ENCODE measurements around the gene DDX39A.

DNA sequence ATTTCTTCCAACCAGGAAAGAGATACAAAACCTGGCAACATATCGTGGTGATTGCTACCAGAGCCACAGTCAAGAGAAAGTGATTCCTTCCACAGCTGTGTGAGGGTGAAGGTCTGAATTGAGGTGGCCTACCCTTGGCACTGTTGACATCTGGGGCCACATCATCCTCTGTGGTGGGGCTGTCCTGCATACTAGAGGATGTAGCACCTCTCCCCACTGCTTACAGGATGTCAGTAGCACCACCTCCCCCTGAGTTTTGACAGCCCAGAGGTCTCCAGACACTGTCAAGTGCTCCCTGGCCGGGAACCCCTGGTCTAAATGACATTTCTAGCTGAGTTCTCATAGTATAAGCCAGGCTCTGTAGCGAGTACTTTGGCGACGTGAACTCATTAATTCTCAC is 40.6 kb upstream of the DDX39A start:
- TF ChIP-seq, protein P1, sequence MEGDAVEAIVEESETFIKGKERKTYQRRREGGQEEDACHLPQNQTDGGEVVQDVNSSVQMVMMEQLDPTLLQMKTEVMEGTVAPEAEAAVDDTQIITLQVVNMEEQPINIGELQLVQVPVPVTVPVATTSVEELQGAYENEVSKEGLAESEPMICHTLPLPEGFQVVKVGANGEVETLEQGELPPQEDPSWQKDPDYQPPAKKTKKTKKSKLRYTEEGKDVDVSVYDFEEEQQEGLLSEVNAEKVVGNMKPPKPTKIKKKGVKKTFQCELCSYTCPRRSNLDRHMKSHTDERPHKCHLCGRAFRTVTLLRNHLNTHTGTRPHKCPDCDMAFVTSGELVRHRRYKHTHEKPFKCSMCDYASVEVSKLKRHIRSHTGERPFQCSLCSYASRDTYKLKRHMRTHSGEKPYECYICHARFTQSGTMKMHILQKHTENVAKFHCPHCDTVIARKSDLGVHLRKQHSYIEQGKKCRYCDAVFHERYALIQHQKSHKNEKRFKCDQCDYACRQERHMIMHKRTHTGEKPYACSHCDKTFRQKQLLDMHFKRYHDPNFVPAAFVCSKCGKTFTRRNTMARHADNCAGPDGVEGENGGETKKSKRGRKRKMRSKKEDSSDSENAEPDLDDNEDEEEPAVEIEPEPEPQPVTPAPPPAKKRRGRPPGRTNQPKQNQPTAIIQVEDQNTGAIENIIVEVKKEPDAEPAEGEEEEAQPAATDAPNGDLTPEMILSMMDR (IDR thresholded peaks at IDR 0.05): no peak
- no peak for TF ChIP-seq POLR2A (IDR thresholded peaks at IDR 0.05)

Measured in adrenal gland (tissue), 5 donors.